ENCODE data around the gene TWNK. TPM values are rescaled to one million over a fixed set of nuclear protein-coding genes. Genes with fewer than 3 reads are reported as not detected.
A peak's percentile ranks its signal among the peaks of the same experiment; 100 is the strongest.

TWNK gene
- total RNA-seq, 3 donors from 2014 or later (not counting 1 experiment from before 2014, with no cell fraction given) = 2.2 to 3.6 (median 3.3) TPM

- Mint-ChIP-seq H3K4me3 (no peak overlapping the region), H3K27ac (no peak overlapping the region), H3K9me3 (no peaks in the 10 kb centered on the region), H3K36me3 (no peaks in the 10 kb centered on the region), H3K27me3 (ENCODE audit: low read depth in 2 of 2) (peaks cover 33 to 49% of the 10 kb centered on the region in 2 donors), H3K4me1 (peaks cover 4 to 22% of the 10 kb centered on the region in 2 donors)
- no peak overlapping the region for H3K27ac ChIP-seq (ENCODE audit: low read length)
- peaks cover 15% of the 10 kb centered on the region for H3K27me3 ChIP-seq (ENCODE audit: control insufficient read depth, insufficient read depth, low read length)
- no peaks in the 10 kb centered on the region for H3K36me3 ChIP-seq (ENCODE audit: control insufficient read depth, insufficient read depth, low read length)
- WGBS (ENCODE audit: insufficient coverage) = 29% methylated on average over 20 of the region's 20 CpGs
- ATAC-seq (no peak), DNase-seq (no peak)
- peaks cover 13% of the 10 kb centered on the region for H3K4me1 ChIP-seq (ENCODE audit: control insufficient read depth, insufficient read depth, low read length)
- no peak for TF ChIP-seq CTCF (IDR thresholded peaks at IDR 0.05)
- intact Hi-C loops (cut with micrococcal nuclease) = no loop called here
- H3K4me3 ChIP-seq (ENCODE audit: low read length) = no peak overlapping the region
- no peaks in the 10 kb centered on the region for H3K9me3 ChIP-seq (ENCODE audit: control insufficient read depth, insufficient read depth, low read length)
Observed at GRCh38 chr10:101018118-101018599, 30.8 kb downstream of the TWNK start.

GRCh38 chr10:101018600-101019439 lies 31.5 kb downstream of the TWNK start:
- peak; percentile 76 to 81 (median 81) for ATAC-seq
- no peaks in the 10 kb centered on the region for H3K9me3 Mint-ChIP-seq
- no peaks in the 10 kb centered on the region for H3K36me3 Mint-ChIP-seq
- DNase-seq = peak; percentile 65 to 78
- TF ChIP-seq CTCF (IDR thresholded peaks at IDR 0.05) = peak; percentile 72
- no peak overlapping the region for H3K27ac ChIP-seq (ENCODE audit: low read length)
- no peaks in the 10 kb centered on the region for H3K36me3 ChIP-seq (ENCODE audit: control insufficient read depth, insufficient read depth, low read length)
- peaks cover 11% of the 10 kb centered on the region for H3K4me1 ChIP-seq (ENCODE audit: control insufficient read depth, insufficient read depth, low read length)
- peaks cover 0 to 18% of the 10 kb centered on the region in 2 donors for H3K4me1 Mint-ChIP-seq
- no peak overlapping the region for H3K27ac Mint-ChIP-seq
- H3K9me3 ChIP-seq (ENCODE audit: control insufficient read depth, insufficient read depth, low read length) = no peaks in the 10 kb centered on the region
- WGBS (ENCODE audit: insufficient coverage) = 25% methylated on average over 45 of the region's 45 CpGs
- H3K4me3 Mint-ChIP-seq = peak overlapping the region; percentile 4
- H3K4me3 ChIP-seq (ENCODE audit: low read length) = no peak overlapping the region
- peaks cover 15% of the 10 kb centered on the region for H3K27me3 ChIP-seq (ENCODE audit: control insufficient read depth, insufficient read depth, low read length)
- peaks cover 30 to 46% of the 10 kb centered on the region in 2 donors for H3K27me3 Mint-ChIP-seq (ENCODE audit: low read depth in 2 of 2)
- intact Hi-C loops (cut with micrococcal nuclease) = no loop called here

- peaks cover 0 to 14% of the 10 kb centered on the region in 2 donors for H3K4me1 Mint-ChIP-seq
- H3K27me3 Mint-ChIP-seq (ENCODE audit: low read depth in 2 of 2) = peaks cover 30 to 43% of the 10 kb centered on the region in 2 donors
- no peaks in the 10 kb centered on the region for H3K36me3 Mint-ChIP-seq
- 43% methylated on average over 2 of the region's 2 CpGs for WGBS (ENCODE audit: insufficient coverage)
- no peak overlapping the region for H3K4me3 Mint-ChIP-seq
- intact Hi-C loops (cut with micrococcal nuclease) = no loop called here
- H3K27ac ChIP-seq (ENCODE audit: low read length) = no peak overlapping the region
- H3K36me3 ChIP-seq (ENCODE audit: control insufficient read depth, insufficient read depth, low read length) = no peaks in the 10 kb centered on the region
- H3K4me1 ChIP-seq (ENCODE audit: control insufficient read depth, insufficient read depth, low read length) = peaks cover 11% of the 10 kb centered on the region
- H3K4me3 ChIP-seq (ENCODE audit: low read length) = no peak overlapping the region
- H3K9me3 Mint-ChIP-seq = no peaks in the 10 kb centered on the region
- DNase-seq (no peak), ATAC-seq (no peak)
- H3K27ac Mint-ChIP-seq = no peak overlapping the region
- no peaks in the 10 kb centered on the region for H3K9me3 ChIP-seq (ENCODE audit: control insufficient read depth, insufficient read depth, low read length)
- TF ChIP-seq CTCF (IDR thresholded peaks at IDR 0.05) = no peak
- peaks cover 15% of the 10 kb centered on the region for H3K27me3 ChIP-seq (ENCODE audit: control insufficient read depth, insufficient read depth, low read length)
Observed at GRCh38 chr10:101019440-101019703, 32.0 kb downstream of the TWNK start.
